Measurements from ENCODE around the gene PACSIN3. TPM values are rescaled to one million over a fixed set of nuclear protein-coding genes. Genes with fewer than 3 reads are reported as not detected.

Gene PACSIN3
- total RNA-seq, 1 experiment from 2014 or later: 76.7 TPM

- Mint-ChIP-seq H3K27ac (ENCODE audit: unreplicated experiment) (peak overlapping the region; percentile 99), H3K4me1 (ENCODE audit: low read depth, unreplicated experiment) (peaks cover 20% of the 10 kb centered on the region), H3K4me3 (ENCODE audit: unreplicated experiment) (peak overlapping the region; percentile 87), H3K9me3 (ENCODE audit: unreplicated experiment) (no peaks in the 10 kb centered on the region), H3K27me3 (ENCODE audit: insufficient read depth, unreplicated experiment) (no peaks in the 10 kb centered on the region), H3K36me3 (ENCODE audit: insufficient read depth, unreplicated experiment) (peaks cover 62% of the 10 kb centered on the region)
- peaks cover 8% of the 10 kb centered on the region; the same call in 1 of the 2 replicates for H3K4me1 ChIP-seq
- intact Hi-C loops (cut with micrococcal nuclease; ENCODE audit: unreplicated experiment): loop anchor here (1.0 to 5.0 kb wide), 6 partner anchors 7 to 177 kb away; no protein-coding TSS in a partner anchor
- H3K36me3 ChIP-seq (ENCODE audit: control insufficient read depth, insufficient read depth, low read length): peaks cover 9% of the 10 kb centered on the region
- DNase-seq: no peak
- CTCF ChIA-PET: interaction anchor here (1.0 to 2.6 kb wide), 7 partner anchors 10 to 177 kb away, joined by 5 to 12 read pairs (median 6); partner anchors contain the start of genes ACP2, DDB2 and NR1H3
- H3K27me3 ChIP-seq (replicated peaks; ENCODE audit: control insufficient read depth, insufficient read depth, low read length): no peaks in the 10 kb centered on the region
- BruUV-seq (replicated peaks): no TSS peak
- TF ChIP-seq CTCF (IDR thresholded peaks at IDR 0.05; ENCODE audit: insufficient read depth in 1 of 2, low read depth in 1 of 2, low read length in 1 of 2, severe bottlenecking in 1 of 2, unreplicated experiment in 1 of 2): no peak
- POLR2A ChIA-PET: interaction anchor here (0.6 to 1.2 kb wide), 2 partner anchors 9 to 37 kb away, joined by 3 read pairs; partner anchors contain the start of gene DDB2
- no peak overlapping the region for H3K4me3 ChIP-seq (ENCODE audit: low read depth, low read length)
- H3K9me3 ChIP-seq: no peaks in the 10 kb centered on the region
These were observed 8.4 kb downstream of the PACSIN3 start for GRCh38 chr11:47177846-47178245.

- peaks cover 10% of the 10 kb centered on the region for H3K36me3 ChIP-seq (ENCODE audit: control insufficient read depth, insufficient read depth, low read length)
- Mint-ChIP-seq H3K4me1 (ENCODE audit: low read depth, unreplicated experiment) (peaks cover 20% of the 10 kb centered on the region), H3K27ac (ENCODE audit: unreplicated experiment) (peak overlapping the region; percentile 99), H3K27me3 (ENCODE audit: insufficient read depth, unreplicated experiment) (no peaks in the 10 kb centered on the region), H3K9me3 (ENCODE audit: unreplicated experiment) (no peaks in the 10 kb centered on the region), H3K36me3 (ENCODE audit: insufficient read depth, unreplicated experiment) (peaks cover 62% of the 10 kb centered on the region), H3K4me3 (ENCODE audit: unreplicated experiment) (peak overlapping the region; percentile 87)
- H3K9me3 ChIP-seq: no peaks in the 10 kb centered on the region
- ChIA-PET CTCF (interaction anchor here (1.1 to 2.6 kb wide), 6 partner anchors 10 to 178 kb away, joined by 5 to 12 read pairs (median 6); partner anchors contain the start of genes ACP2, DDB2 and NR1H3), POLR2A (interaction anchor here (0.6 to 1.2 kb wide), 2 partner anchors 10 to 38 kb away, joined by 3 read pairs; partner anchors contain the start of gene DDB2)
- peak; percentile 54 to 71 for TF ChIP-seq CTCF (IDR thresholded peaks at IDR 0.05; ENCODE audit: insufficient read depth in 1 of 2, low read depth in 1 of 2, low read length in 1 of 2, severe bottlenecking in 1 of 2, unreplicated experiment in 1 of 2)
- no peaks in the 10 kb centered on the region for H3K27me3 ChIP-seq (replicated peaks; ENCODE audit: control insufficient read depth, insufficient read depth, low read length)
- no TSS peak for BruUV-seq (replicated peaks)
- peak overlapping the region; percentile 67 for H3K4me3 ChIP-seq (ENCODE audit: low read depth, low read length)
- H3K4me1 ChIP-seq: peaks cover 8% of the 10 kb centered on the region; the same call in 1 of the 2 replicates
- peak; percentile 69 to 75 for DNase-seq
- intact Hi-C loops (cut with micrococcal nuclease; ENCODE audit: unreplicated experiment): loop anchor here (1.0 to 5.0 kb wide), 6 partner anchors 8 to 178 kb away; no protein-coding TSS in a partner anchor
These were observed 8.9 kb downstream of the PACSIN3 start for GRCh38 chr11:47177229-47177845.

- DNase-seq: peak; percentile 96 to 98
- POLR2A ChIA-PET: interaction anchor here (1.2 kb wide), 1 partner anchor 10 kb away, joined by 3 read pairs; no protein-coding TSS in a partner anchor
- Mint-ChIP-seq H3K27me3 (ENCODE audit: insufficient read depth, unreplicated experiment) (no peaks in the 10 kb centered on the region), H3K27ac (ENCODE audit: unreplicated experiment) (peak within 1 kb of the TSS; percentile 99), H3K36me3 (ENCODE audit: insufficient read depth, unreplicated experiment) (peaks cover 66% of the 10 kb centered on the region), H3K4me1 (ENCODE audit: low read depth, unreplicated experiment) (peaks cover 20% of the 10 kb centered on the region), H3K4me3 (ENCODE audit: unreplicated experiment) (peak within 1 kb of the TSS; percentile 87), H3K9me3 (ENCODE audit: unreplicated experiment) (no peaks in the 10 kb centered on the region)
- intact Hi-C loops (cut with micrococcal nuclease; ENCODE audit: unreplicated experiment): loop anchor here (1.0 to 5.0 kb wide), 7 partner anchors 9 to 179 kb away; partner anchors contain the start of gene ACP2
- peaks cover 8% of the 10 kb centered on the region; the same call in 1 of the 2 replicates for H3K4me1 ChIP-seq
- peaks cover 10% of the 10 kb centered on the region for H3K36me3 ChIP-seq (ENCODE audit: control insufficient read depth, insufficient read depth, low read length)
- TSS peak; percentile 49 for BruUV-seq (replicated peaks)
- H3K27me3 ChIP-seq (replicated peaks; ENCODE audit: control insufficient read depth, insufficient read depth, low read length): no peaks in the 10 kb centered on the region
- H3K4me3 ChIP-seq (ENCODE audit: low read depth, low read length): peak within 1 kb of the TSS; percentile 99
- CTCF ChIA-PET: interaction anchor here (1.5 kb wide), 1 partner anchor 81 kb away, joined by 7 read pairs; the partner anchor contains the start of gene NR1H3
- no peaks in the 10 kb centered on the region for H3K9me3 ChIP-seq
- TF ChIP-seq CTCF (IDR thresholded peaks at IDR 0.05; ENCODE audit: insufficient read depth in 1 of 2, low read depth in 1 of 2, low read length in 1 of 2, severe bottlenecking in 1 of 2, unreplicated experiment in 1 of 2): no peak
These were observed 9.7 kb downstream of the PACSIN3 start, which contains the start of gene ARFGAP2 for GRCh38 chr11:47176328-47177228. Gene ARFGAP2 (minus strand): TSS chr11:47176879. CDS start chr11:47176853, 26 bp downstream.

All from Caco-2 (cell line).